Fibroblast of skin of back (primary cell): Measurements from ENCODE around the gene RCC1. TPM values are rescaled to one million over a fixed set of nuclear protein-coding genes. Genes with fewer than 3 reads are reported as not detected.
A peak's percentile ranks its signal among the peaks of the same experiment; 100 is the strongest.
"Not testable (repeated sequence)": the region's sequence is repeated elsewhere in the genome, so short reads cannot be mapped to it uniquely, and the experiment has no call there.

Experiments used
- DNase-seq: peaks from one replicate; pipeline ENCODE4 v3.0.0-alpha.2; 2013
- polyA plus RNA-seq, 2 experiments: library from polyadenylated mRNA; unstranded; fragments of 120-200 nt; gene quantifications; one replicate each; pipeline ENCODE4 v1.2.1, GENCODE V29; 2013; ENCODE audit not compliant: insufficient read length in 2 of 2

Gene RCC1, protein sequence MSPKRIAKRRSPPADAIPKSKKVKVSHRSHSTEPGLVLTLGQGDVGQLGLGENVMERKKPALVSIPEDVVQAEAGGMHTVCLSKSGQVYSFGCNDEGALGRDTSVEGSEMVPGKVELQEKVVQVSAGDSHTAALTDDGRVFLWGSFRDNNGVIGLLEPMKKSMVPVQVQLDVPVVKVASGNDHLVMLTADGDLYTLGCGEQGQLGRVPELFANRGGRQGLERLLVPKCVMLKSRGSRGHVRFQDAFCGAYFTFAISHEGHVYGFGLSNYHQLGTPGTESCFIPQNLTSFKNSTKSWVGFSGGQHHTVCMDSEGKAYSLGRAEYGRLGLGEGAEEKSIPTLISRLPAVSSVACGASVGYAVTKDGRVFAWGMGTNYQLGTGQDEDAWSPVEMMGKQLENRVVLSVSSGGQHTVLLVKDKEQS
- 59.3 TPM for polyA plus RNA-seq (2013, experiment 1 of 2; ENCODE audit: insufficient read length)
- 23.6 TPM for polyA plus RNA-seq (2013, experiment 2 of 2; ENCODE audit: insufficient read length)

DNA sequence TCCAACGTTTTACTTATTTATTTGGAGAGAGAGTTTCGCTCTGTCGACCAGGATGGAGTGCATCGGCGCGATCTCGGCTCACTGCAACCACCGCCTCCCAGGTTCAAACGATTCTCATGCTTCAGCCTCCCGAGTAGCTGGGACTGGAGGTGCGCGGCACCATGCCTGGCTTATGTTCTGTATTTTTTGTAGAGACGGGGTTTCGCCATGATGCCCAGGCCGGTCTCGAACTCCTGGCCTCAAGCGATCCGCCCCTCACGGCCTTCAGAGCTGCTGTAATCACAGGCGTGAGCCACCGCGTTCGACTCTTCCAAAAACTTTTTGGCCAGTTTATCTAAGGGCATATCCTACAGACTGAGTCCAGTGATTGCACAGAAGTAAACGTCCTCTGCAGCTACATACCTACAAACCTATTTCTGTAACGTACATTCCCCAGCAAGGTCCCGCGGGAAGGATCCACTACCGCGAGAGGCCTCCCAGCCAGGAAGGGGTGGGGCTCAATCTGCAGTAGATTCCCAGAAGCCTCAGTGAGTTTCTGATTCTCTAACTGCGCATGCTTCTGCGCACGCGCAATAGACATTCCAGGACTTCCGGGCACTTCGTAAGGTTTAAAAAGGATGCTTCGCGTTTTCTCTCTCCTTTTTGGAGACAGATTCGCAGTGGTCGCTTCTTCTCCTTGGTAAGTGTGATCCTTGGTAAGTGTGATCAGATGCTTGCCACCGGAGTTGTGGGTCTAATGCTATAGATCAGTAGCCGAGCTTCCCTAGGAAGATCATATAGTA is at the start of gene RCC1:
Gene RCC1 (plus strand): TSS at position 638 of the 782 bp plus-strand sequence. CDS start 23,824 bp downstream, outside the sequence.
- peak; percentile 99 for DNase-seq

DNA sequence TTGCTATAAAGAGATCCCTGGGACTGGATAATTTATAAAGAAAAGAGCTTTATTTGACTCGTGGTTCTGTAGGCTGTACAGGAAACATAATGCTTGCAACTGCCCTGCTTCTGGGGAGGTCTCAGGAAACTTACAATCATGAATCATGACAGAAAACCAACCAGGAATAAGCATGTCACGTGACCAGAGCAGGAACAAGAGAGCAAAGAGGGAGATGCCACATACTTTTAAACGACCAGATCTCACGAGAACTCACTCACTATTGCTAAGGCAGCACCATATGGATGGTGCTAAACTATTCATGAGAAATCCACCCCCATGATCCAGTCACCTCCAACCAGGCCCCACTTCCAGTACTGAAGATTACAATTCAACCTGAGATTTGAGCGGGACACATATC is 49.8 kb upstream of the RCC1 start:
- peak; percentile 90 for DNase-seq

DNA sequence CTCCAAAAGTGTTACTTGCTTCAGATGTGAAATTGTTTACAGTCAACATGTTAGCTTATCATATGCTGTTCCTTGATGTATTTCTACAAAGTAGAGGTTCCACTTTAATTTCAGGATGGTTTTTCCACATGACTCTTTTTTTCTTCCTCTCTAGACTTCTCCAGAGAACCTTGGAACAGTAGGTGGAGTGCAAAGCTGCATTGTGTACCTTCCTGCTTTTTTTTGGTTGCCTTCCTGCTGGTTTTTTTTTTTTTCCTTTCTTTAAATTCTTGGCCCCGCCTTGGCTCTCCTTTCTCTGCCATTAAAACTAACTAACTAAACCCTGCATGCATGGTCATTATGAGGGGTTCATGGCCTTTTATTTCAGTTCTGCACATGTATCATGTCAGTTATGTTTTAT is 48.2 kb upstream of the RCC1 start:
- no peak for DNase-seq

DNA sequence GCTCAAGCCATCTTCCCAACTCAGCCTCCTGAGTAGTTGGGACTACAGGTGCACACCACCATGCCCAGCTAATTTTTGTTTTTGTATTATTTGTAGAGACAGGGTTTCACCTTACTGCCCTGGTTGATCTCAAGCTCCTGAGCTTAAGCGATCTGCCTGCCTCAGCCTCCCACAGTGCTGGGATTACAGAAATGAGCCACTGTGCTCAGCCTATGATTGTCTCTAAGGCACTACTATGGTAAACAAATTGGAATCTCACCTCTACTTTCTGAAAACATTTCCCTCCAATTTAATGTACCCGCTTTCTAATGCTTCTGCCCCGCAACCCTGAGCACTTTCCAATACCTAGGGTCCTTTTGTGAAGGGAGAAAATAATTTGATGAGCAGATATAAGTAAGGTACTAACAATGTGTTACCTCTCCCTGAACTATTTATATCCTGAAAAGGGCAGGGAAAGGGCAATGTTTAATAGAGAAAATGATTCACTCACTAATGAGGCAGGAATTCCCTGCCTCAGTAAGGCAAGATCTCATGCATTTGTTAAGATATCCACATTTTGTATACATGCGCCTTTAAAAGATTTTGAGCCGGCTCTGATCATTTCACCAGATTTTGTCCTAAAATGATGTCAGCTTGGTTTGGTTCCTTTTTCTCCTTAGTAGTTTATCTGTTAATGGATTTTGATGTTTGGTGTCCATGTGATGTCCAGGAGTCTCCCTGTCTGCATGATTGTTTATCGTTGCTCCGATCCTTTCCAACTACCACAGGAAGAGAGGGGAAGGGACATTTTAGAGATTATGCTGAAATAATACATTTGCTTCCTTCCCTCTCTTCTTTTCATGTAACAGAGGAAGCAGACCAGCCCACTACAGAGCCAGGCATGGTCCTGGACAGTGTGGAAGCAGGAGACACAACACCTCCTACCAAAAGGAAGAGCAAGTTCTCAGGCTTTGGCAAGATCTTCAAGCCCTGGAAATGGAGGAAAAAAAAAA is 47.3 kb upstream of the RCC1 start:
- no peak for DNase-seq

DNA sequence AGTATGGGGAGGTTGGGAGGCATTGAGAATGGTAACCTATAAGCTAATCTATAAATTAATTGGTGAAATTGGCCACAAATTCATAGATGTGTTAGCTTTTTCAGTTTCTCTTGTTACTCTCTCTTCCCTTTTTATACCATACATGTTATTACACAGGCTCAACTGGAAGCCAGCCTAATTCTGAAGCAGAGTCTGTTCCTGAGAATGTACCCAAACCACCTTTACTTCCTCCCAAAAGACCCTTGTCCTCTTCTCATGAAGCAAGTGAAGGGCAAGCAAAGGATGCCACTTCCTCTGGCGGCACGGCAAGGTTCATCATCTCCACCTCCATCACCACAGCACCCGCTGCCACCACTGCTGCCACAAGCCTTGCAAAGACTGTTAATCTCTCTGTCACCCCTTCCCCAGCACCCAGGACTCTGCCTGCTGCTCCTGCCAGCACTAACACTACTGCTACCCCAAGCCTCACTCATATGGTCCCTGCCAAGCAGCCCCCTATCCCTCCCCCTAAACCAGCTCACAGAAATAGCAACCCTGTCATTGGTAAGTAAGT is 39.5 kb upstream of the RCC1 start:
- no peak for DNase-seq

DNA sequence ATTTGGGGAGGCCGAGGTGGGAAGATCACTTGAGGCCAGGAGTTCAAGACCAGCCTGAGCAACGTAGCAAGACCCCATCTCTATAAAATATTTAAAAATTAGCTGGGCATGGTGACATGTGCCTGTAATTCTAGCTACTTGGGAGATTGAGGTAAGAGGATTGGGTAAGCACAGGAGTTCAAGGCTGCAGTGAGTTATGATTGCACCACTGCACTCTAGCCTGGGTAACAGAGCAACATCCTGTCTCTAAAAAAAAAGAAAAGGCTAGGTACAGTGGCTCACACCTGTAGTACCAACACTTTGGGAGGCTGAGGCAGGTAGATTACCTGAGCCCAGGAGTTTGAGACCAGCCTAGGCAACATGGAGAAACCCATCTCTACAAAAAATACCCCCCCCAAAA is 35.7 kb upstream of the RCC1 start:
- DNase-seq: no peak

DNA sequence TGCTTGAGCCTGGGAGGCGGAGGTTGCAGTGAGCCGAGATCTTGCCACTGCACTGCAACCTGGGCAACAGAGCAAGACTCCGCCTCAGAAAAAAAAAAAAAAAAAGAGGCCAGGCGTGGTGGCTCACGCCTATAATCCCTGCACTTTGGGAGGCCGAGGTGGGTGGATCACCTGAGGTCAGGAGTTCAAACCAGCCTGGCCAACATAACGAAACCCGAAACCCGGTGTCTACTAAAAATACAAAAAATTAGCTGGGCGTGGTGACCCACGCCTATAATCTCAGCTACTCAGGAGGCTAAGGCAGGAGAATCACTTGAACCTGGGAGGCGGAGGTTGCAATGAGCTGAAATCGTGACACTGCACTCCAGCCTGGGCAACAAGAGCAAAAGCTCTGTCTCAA is 26.3 kb upstream of the RCC1 start:
- not testable (repeated sequence) for DNase-seq

DNA sequence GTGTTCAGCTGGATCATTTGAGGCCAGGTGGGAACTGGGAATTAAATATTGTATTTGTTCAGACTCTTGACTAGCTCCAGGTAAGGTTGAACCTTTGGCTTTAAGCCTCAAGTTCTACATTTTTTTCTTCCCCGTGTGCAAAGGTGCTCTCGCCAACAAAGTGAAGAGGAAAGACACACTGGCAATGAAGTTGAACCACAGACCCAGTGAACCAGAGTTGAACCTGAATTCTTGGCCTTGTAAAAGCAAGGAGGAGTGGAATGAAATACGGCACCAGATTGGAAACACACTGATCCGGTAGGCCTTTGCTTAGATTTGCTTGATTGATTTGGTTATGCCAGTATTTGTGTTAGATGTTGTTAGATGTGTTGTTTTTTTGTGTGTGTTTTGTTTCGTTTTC is 25.5 kb upstream of the RCC1 start:
- DNase-seq: no peak

DNA sequence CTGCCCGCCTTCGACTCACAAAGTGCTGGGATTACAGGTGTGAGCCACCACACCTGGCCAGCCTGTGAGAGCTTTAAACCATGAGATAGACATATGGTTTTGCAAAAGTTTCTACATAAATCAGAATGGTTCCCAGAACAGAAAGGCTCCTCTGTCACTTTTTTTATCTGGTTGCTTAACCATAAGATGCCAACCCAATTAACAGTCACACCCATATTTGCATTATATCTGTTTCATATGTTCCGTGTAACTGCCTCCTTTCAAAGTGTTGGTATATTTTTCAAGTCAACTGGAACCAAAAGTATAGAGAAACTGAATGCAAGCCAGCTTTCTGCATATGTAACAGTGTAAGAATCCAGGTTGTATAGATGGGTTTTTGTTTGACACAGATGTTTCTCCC is 23.7 kb upstream of the RCC1 start:
- no peak for DNase-seq

DNA sequence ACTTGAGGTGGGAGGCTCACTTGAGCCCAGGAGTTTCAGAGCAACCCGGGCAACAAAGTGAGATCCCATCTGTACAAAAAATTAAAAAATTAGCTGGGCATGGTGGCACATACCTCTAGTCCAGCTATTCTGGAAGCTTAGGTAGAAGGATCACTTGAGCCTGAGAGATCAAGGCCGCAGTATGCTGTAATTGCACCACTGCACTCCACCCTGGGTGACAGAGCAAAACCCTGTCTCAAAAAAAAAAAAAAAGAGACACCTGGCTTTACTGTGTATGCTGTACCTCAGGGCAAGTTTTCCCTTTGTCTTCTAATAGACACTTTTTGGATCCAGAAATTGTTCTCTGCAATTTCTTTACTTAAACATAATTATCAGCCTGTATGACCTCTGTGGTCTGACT is 23.1 kb upstream of the RCC1 start:
- no peak for DNase-seq

DNA sequence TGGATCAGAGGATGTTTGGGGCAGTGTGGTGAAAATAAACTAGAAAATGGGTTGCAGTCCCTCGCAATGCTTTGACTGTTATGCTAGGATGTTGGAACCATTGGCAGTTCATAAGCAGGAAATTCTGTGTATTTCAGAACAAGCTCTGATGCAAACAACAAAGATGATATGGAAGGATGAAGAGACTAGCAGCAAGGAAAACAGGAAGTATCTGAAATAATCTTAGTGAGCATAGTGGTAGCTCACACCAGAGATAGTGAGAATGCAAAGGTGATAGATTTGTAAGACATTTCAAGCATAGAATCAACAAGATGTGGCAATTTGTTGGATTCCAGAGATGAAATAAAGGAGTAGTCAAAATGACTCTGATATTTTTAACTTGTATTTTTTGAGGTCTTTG is 11.1 kb upstream of the RCC1 start:
- DNase-seq: no peak

DNA sequence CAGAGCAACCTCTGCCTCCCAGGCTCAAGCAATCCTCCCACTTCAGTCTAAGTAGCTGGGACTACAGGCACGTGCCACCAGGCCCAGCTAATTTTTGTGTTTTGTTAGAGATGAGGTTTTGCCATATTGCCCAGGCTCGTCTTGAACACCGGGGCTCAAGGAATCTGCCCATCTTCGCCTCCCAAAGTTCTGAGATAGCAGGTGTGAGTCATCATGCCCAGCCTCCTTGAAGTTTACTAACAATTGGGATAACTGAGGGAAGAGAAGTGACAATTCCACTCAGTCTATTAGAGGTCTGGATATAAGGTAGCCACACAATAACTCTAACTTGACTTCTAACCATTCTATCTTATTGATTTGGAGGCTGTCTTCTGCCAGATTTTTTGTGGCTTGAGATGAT is 6.3 kb upstream of the RCC1 start:
- no peak for DNase-seq

DNA sequence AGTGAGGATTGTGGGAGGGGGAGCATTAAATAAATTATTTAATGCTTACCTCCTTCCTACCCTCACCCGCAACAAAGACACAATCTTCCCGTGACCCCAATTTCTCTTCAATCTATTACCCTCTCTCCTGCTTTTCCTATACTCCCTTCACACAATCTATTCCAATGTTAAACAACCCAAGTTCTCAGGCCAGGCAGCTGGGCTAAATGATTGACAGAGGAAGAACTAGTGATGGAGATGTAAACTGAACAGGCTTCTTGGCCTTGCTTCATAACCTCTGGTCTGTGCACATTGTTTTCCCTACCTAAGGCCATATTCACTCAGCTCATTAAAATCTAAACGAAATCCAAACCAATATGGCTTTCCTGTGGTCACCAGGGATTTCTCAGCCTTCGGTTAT is 3.9 kb upstream of the RCC1 start:
- no peak for DNase-seq

DNA sequence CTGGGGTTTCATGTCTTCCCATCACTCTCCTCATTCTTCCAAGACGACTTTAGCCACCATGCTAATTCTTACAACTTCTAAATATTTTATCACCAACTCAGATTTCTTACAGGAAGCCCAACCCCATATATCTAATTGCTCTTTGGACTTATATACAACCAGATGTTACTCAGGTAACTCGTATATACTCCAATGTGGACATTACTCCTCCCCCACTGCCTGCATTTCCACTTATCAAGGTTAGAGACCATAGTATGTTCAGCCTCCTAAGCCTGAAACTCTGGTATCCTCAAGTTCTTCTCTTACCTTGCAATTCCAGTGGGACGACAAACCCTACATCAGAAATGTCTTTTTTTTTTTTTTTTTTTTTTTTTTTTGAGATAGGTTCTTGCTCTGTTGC is 2.7 kb upstream of the RCC1 start:
- DNase-seq: no peak

DNA sequence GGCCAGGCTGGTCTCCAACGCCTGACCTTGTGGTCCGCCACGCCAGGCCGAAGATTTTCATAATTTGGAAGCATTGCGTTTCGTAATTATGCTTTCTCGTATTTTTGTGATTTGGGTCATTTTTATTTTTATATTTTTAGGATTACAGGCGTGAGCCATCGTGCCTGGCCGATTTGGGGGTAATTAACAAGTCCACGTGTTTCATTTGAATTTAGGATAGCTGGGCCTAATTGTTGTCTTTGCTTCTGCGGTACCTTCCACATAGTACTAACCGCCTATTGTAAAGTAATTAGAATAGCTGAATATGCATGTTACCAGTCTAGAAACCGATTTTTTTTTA is 1.0 kb downstream of the RCC1 start:
- DNase-seq: no peak

DNA sequence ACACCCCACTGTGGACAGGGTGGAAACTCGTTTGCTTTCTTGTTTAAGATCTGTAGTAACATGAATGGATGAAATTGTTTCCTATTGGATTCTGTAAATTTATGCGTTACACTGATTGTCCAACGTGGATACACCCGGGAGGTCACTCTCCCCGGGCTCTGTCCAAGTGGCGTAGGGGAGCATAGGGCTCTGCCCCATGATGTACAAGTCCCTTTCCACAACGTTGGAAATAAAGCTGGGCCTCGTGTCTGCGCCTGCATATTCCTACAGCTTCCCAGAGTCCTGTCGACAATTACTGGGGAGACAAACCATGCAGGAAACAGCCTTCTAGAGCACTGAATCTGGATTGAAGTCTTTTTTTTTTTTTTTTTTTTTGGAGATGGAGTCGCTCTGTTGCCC is 1.4 kb downstream of the RCC1 start:
- DNase-seq: peak; percentile 24

DNA sequence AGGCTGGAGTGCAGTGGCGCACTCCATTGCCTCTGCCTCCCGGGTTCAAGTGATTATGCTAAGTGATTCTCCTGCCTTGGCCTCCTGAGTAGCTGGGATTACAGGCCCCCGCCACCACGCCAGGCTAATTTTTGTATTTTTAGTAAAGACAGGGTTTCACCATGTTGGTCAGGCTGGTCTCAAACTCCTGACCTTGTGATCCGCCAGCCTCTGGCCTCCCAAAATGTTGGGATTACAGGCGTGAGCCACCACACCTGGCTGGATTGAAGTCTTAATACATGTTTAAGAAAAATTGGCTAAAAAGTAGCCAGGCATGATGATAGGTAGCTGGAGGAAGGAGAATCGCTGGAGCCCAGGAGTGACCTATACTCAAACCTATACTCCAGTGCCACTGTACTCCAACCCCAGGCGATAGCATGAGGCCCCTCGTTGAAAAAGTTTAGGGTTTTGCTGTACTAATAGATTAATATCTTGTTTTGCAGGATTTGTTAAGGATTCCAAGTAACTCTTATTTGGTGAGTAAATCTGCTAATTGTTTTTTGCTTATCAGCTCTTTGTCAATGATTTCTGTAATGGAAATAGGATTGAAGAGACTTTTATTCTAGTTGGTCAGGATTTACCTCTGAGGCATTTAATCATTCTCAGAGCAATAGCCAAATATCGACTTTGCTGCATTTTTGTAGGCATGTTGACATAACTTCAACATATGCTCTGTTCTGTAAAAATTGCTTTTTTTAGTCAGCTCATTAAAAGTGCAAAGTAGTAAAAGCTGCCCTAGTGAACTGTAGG is 2.0 kb downstream of the RCC1 start:
- no peak for DNase-seq

DNA sequence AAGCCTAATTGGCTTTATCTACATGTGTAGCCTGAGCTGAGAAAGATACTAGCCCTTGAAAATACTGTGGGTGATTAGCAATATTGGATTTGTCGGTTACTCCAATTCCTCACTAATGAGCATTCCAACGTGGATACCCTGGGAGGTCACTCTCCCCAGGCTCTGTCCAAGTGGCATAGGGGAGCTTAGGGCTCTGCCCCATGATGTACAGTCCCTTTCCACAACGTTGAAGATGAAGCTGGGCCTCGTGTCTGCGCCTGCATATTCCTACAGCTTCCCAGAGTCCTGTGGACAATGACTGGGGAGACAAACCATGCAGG is 2.6 kb downstream of the RCC1 start:
- peak; percentile 21 for DNase-seq

DNA sequence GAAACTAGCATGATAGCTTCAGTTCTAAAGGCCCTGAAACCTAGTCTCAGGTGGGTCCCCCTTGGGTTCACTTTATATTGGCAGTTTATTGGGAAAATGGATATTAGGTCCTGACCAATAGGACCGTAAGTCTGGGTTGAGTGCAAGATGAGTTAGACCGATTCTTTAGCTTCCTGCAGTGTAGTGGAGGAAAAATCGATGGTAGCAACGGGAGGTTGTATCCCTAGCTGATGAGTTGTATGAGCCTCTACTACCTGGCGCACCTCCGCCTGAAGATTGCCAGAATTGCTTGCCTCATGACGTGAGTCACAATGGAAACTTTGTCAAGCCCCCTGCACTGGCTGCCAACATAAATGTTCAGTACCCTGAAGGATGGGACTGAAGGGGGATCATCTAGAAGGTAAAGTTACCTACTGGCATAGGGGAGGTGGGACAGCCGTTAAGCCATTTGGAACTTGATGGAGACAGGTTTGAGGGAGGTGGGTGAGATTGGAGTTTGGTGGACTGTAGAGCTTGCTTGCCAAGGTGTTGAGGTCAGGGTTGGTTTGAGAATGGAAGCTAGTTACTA is 3.9 kb downstream of the RCC1 start:
- DNase-seq: peak; percentile 30

DNA sequence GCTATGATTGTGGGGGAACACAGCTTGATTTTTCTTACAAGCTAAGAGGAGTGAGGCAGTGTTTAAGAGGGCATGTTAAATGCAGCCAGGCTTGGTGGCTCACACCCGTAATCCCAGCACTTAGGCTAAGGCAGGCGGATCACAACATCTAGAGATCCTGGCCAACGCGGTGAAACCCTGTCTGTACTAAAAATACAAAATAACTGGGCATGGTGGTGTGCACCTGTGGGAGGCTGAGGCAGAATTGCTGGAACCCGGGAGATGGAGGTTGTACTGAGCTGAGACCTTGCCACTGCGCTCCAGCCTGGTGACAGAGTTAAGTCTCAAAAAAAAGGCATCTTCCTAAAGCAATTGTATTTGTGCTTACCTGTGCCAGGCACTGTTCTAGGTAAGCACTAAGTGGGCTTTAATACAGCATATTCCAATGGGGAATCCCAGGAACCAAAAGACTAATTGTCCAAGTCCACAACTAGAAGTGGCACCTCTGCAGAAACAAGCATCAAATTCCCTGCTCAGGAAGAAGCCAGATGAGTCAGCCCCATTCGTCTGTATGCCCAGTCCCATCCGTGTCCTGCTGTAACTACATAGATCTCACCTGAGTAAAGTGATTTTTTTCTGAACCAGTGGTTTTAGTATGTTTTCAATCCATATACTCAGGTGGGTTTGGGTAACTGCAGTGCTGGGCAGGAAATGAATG is 4.6 kb downstream of the RCC1 start:
- DNase-seq: peak; percentile 57

DNA sequence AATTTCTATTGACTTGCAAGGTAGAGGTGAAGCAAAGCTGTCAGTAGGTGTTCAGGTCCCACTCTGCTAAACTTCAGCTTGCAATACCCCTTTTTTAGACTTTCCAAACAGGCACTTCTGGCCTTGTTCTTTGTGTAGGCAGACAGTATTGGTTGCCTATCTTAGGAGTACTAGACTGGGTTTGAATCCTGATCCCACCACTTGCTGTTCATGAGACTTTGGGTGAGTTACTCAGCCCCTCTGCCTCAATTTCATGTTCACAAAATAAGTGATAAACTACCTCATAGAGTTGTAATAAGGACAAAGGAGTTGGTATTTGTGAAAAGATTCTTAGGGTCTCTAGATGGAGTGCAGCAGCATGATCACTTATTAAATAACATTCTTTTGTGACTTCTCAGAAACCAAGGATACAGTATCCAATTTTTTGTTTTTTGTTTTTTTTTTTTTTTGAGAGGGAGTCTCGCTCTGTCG is 5.2 kb downstream of the RCC1 start:
- peak; percentile 51 for DNase-seq
